HCT116 (cell line): ENCODE data around the gene DLST. TPM values are rescaled to one million over a fixed set of nuclear protein-coding genes. Genes with fewer than 3 reads are reported as not detected.

Experiments
- ATAC-seq: fragments of 200-7000 bp; cut with Tn5 transposase; 2 replicates; pipeline ENCODE4 v1.9.1; 2020; ENCODE audit warnings: mild to moderate bottlenecking, moderate library complexity
- BruUV-seq: library from RNA; stranded (reverse); fragments of 400-500 nt; replicated peaks from 2 replicates; lab custom pipeline; 2021; lab: Mats Ljungman, UMichigan
- CTCF ChIA-PET: fragments of 300-600 bp; sonication (Branson Sonifier 250); formaldehyde crosslinking; loops from one replicate; lab custom pipeline; 2021; ENCODE audit warnings: antibody characterized with exemption; lab: Charles Lee
- POLR2A ChIA-PET: fragments of 300-600, 350-600 bp; sonication (Branson Sonifier 250); formaldehyde crosslinking; loops from one replicate; lab custom pipeline; 2021; ENCODE audit warnings: antibody characterized with exemption; lab: Charles Lee
- RAD21 ChIA-PET, 2 experiments: fragments of 300-600 bp; sonication (Branson Sonifier 250); formaldehyde crosslinking; loops; one replicate each; lab custom pipeline; 2023; ENCODE audit warnings: low total read pairs in 2 of 2; ENCODE audit not compliant: uncharacterized antibody in 2 of 2, unreplicated experiment in 2 of 2, low non-redundant PET in 1 of 2; lab: Charles Lee
- DNase-seq: peaks from one replicate; pipeline ENCODE4 v3.0.0-alpha.2; 2010; ENCODE audit warnings: low read depth, low spot score
- H2AFZ ChIP-seq: fragments of 200-600 bp; shearing (Covaris generic), sonication (generic); 2 replicates; pipeline ENCODE4 v1.6.1; 2017; ENCODE audit warnings: low read depth, mixed run types, mixed read lengths, antibody characterized with exemption, low read length; ENCODE audit not compliant: poor library complexity, severe bottlenecking
- H3K27ac ChIP-seq: 2 replicates; pipeline ENCODE4 v1.5.1; 2012; ENCODE audit warnings: low read depth, low read length
- H3K27me3 ChIP-seq: fragments of 200-600 bp; sonication (generic); 2 replicates; pipeline ENCODE4 v1.6.1; 2016; ENCODE audit warnings: mixed run types, low read length, mixed read lengths; ENCODE audit not compliant: insufficient read depth
- H3K36me3 ChIP-seq, 2 experiments: fragments of 200-500 bp in 1 of 2; fragments of 200-600 bp in 1 of 2; sonication (Bioruptor generic) in 1 of 2; sonication (generic) in 1 of 2; 2 replicates each; pipeline versions ENCODE4 v1.5.1 to v1.6.1; 2014 to 2016; ENCODE audit warnings: low read length in 2 of 2, inconsistent platforms in 1 of 2, mixed read lengths in 1 of 2, mixed run types in 1 of 2; ENCODE audit not compliant: insufficient read depth in 2 of 2, control insufficient read depth in 1 of 2
- H3K4me1 ChIP-seq, 2 experiments: fragments of 200-600 bp in 1 of 2; sonication (generic) in 1 of 2; 2 replicates each; pipeline versions ENCODE4 v1.5.1 to v1.6.1; 2012 to 2017; ENCODE audit warnings: low read length in 2 of 2, inconsistent platforms in 1 of 2, mild to moderate bottlenecking in 1 of 2, mixed read lengths in 1 of 2, mixed run types in 1 of 2, moderate library complexity in 1 of 2; ENCODE audit not compliant: insufficient read depth in 2 of 2, control insufficient read depth in 1 of 2
- H3K4me2 ChIP-seq: fragments of 200-600 bp; sonication (generic); 2 replicates; pipeline ENCODE4 v1.6.1; 2017; ENCODE audit warnings: mixed run types, low read length, mixed read lengths
- H3K4me3 ChIP-seq, 2 experiments: fragments of 200-600 bp in 1 of 2; sonication (generic) in 1 of 2; replicated peaks in 1 of 2; 2 replicates each; pipeline ENCODE4 v1.5.1; 2011 to 2016; ENCODE audit warnings: low read length in 2 of 2, control low read depth in 1 of 2, low read depth in 1 of 2, mild to moderate bottlenecking in 1 of 2, mixed read lengths in 1 of 2, mixed run types in 1 of 2
- H3K79me2 ChIP-seq: fragments of 200-600 bp; sonication (generic); 2 replicates; pipeline ENCODE4 v1.6.1; 2017; ENCODE audit warnings: mild to moderate bottlenecking, mixed run types, low read length, moderate library complexity, mixed read lengths; ENCODE audit not compliant: insufficient read depth
- H3K9ac ChIP-seq: fragments of 200-600 bp; sonication (generic); 2 replicates; pipeline ENCODE4 v1.6.1; 2016; ENCODE audit warnings: low read length, mixed read lengths
- H3K9me2 ChIP-seq: fragments of 200-600 bp; sonication (generic), shearing (Covaris generic); 2 replicates; pipeline ENCODE4 v1.6.1; 2017; ENCODE audit warnings: mixed run types, mild to moderate bottlenecking, moderate library complexity; ENCODE audit not compliant: insufficient read depth
- H3K9me3 ChIP-seq, 2 experiments: fragments of 200-500 bp in 1 of 2; fragments of 200-600 bp in 1 of 2; sonication (Bioruptor generic) in 1 of 2; sonication (generic) in 1 of 2; 2 replicates each; pipeline ENCODE4 v1.6.1; 2014 to 2017; ENCODE audit warnings: low read length in 2 of 2, mixed read lengths in 2 of 2, inconsistent platforms in 1 of 2, low read depth in 1 of 2, mild to moderate bottlenecking in 1 of 2, mixed run types in 1 of 2, moderate library complexity in 1 of 2; ENCODE audit not compliant: control insufficient read depth in 1 of 2, insufficient read depth in 1 of 2
- H4K20me1 ChIP-seq: fragments of 200-600 bp; sonication (generic), shearing (Covaris generic); 2 replicates; pipeline ENCODE4 v1.6.1; 2017; ENCODE audit warnings: mixed run types, mild to moderate bottlenecking, moderate library complexity; ENCODE audit not compliant: insufficient read depth
- EZH2 ChIP-seq: fragments of 200-600 bp; sonication (generic); IDR thresholded peaks from 2 replicates; pipeline ENCODE4 v1.6.1; 2017; ENCODE audit warnings: antibody characterized with exemption, mixed run types
- FOSL1 ChIP-seq: IDR thresholded peaks from 2 replicates; pipeline ENCODE4 v1.6.1; 2012; ENCODE audit warnings: low read depth
- MAX ChIP-seq: IDR thresholded peaks from 2 replicates; pipeline ENCODE4 v1.6.1; 2012
- POLR2AphosphoS5 ChIP-seq: IDR thresholded peaks from 2 replicates; pipeline ENCODE4 v1.6.1; 2011; ENCODE audit warnings: mild to moderate bottlenecking, low read depth, low read length, moderate library complexity
- SP1 ChIP-seq: IDR thresholded peaks from 2 replicates; pipeline ENCODE4 v1.6.1; 2012; ENCODE audit warnings: low read depth
- SRF ChIP-seq: IDR thresholded peaks from 2 replicates; pipeline ENCODE4 v1.6.1; 2012; ENCODE audit warnings: low read depth
- ZFX ChIP-seq: fragments of 450-650 bp; IDR thresholded peaks from 2 replicates; pipeline ENCODE4 v1.6.1; 2017
- intact Hi-C: fragments of 100-400 bp; cut with micrococcal nuclease; formaldehyde crosslinking; loops from 2 replicates; pipeline ENCODE4 v1.10.0; 2022
- total RNA-seq: library from RNA; stranded (reverse); gene quantifications from one replicate; pipeline ENCODE4 v1.2.1, GENCODE V29; 2021; ENCODE audit not compliant: unreplicated experiment

Gene DLST
- total RNA-seq, 1 experiment from 2014 or later = 101 TPM

DNA sequence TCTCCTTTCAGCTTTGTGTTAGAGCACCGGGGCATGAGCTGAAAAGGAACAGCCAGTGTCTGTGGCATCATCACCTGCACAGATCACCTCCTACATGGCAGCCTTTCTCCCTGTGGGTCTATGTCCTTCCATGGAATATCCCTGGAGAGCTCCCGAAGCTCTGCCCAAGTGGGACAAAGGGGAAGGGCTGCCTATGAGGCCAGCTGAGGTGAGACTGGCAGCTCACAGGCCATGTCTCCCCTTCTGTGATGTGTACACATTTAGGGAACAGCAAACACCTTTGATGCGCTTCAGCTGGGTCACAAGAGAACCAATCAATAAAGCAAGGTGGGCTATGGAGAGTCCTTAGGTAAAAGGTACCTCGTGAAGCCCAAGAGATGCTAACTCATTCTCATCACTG is 9.9 kb upstream of the DLST start (continued):
- TF ChIP-seq MAX (no peak), FOSL1 (no peak), POLR2AphosphoS5 (no peak), SRF (no peak)

GRCh38 chr14:74875204-74875603 is 6.5 kb upstream of the DLST start:
- BruUV-seq = no TSS peak
- no peak overlapping the region for H3K9ac ChIP-seq
- DNase-seq = no peak
- intact Hi-C loops = no loop called here
- no peak overlapping the region for H3K4me2 ChIP-seq
- H3K9me3 ChIP-seq = no peaks in the 10 kb centered on the region
- H2AFZ ChIP-seq = no peak overlapping the region
- no peaks in the 10 kb centered on the region for H3K79me2 ChIP-seq
- no peaks in the 10 kb centered on the region for H3K9me2 ChIP-seq
- no peaks in the 10 kb centered on the region for H3K36me3 ChIP-seq
- POLR2A ChIA-PET = no interaction called here
- CTCF ChIA-PET = interaction anchor here (7.1 kb wide), 1 partner anchor 14 kb away, joined by 54 read pairs; no protein-coding TSS in a partner anchor
- no peak overlapping the region for H3K4me3 ChIP-seq
- H3K4me1 ChIP-seq = no peaks in the 10 kb centered on the region
- TF ChIP-seq ZFX (no peak), EZH2 (no peak), SP1 (no peak)
- no peak overlapping the region for H3K27ac ChIP-seq
- H3K27me3 ChIP-seq = no peaks in the 10 kb centered on the region
- RAD21 ChIA-PET = no interaction called here
- no peaks in the 10 kb centered on the region for H4K20me1 ChIP-seq
- ATAC-seq = no peak
